HG02973 (cell line): Measurements from ENCODE around the gene MDFIC.

ENCODE experiments used
- ATAC-seq: cut with Tn5 transposase; IDR thresholded peaks from one replicate; pipeline ENCODE4 v1.9.1; 2021; ENCODE audit warnings: moderate library complexity; ENCODE audit not compliant: unreplicated experiment

MDFIC gene

GRCh38 chr7:115034515-115034914 lies 112.6 kb downstream of the MDFIC start:
- ATAC-seq = no peak

- peak; percentile 47 for ATAC-seq
Measured at GRCh38 chr7:115037128-115037802, 115.4 kb downstream of the MDFIC start.

- no peak for ATAC-seq
Measured at GRCh38 chr7:115038158-115038557, 116.3 kb downstream of the MDFIC start.

- ATAC-seq = no peak
Measured at GRCh38 chr7:115040057-115040456, 118.2 kb downstream of the MDFIC start.

GRCh38 chr7:115040495-115040894 lies 118.6 kb downstream of the MDFIC start:
- no peak for ATAC-seq

GRCh38 chr7:115042596-115042995 lies 120.7 kb downstream of the MDFIC start:
- ATAC-seq = no peak

- no peak for ATAC-seq
Measured at GRCh38 chr7:115043605-115044004, 121.7 kb downstream of the MDFIC start.

- no peak for ATAC-seq
Measured at GRCh38 chr7:115044224-115044623, 122.3 kb downstream of the MDFIC start.

GRCh38 chr7:115047958-115048720 lies 126.2 kb downstream of the MDFIC start:
- no peak for ATAC-seq

GRCh38 chr7:115052706-115053105 lies 130.8 kb downstream of the MDFIC start:
- no peak for ATAC-seq

GRCh38 chr7:115054478-115055065 lies 132.7 kb downstream of the MDFIC start:
- no peak for ATAC-seq

GRCh38 chr7:115056019-115056418 lies 134.1 kb downstream of the MDFIC start:
- ATAC-seq = no peak

GRCh38 chr7:115058726-115059125 lies 136.8 kb downstream of the MDFIC start:
- no peak for ATAC-seq

- no peak for ATAC-seq
Measured at GRCh38 chr7:115059321-115059720, 137.4 kb downstream of the MDFIC start.

GRCh38 chr7:115060095-115060870 lies 138.4 kb downstream of the MDFIC start:
- peak; percentile 77 for ATAC-seq

GRCh38 chr7:115066050-115066449 lies 144.2 kb downstream of the MDFIC start:
- peak; percentile 46 for ATAC-seq

GRCh38 chr7:115066634-115067033 lies 144.7 kb downstream of the MDFIC start:
- ATAC-seq = peak; percentile 69

- no peak for ATAC-seq
Measured at GRCh38 chr7:115068220-115068619, 146.3 kb downstream of the MDFIC start.
